K562 (cell line): ENCODE results near the gene TMEM41B. TPM values are rescaled to one million over a fixed set of nuclear protein-coding genes. Genes with fewer than 3 reads are reported as not detected.

Experiments used
- ELF1 ChIP-seq: fragments of 200-800 bp; sonication (Bioruptor generic); IDR thresholded peaks from 2 replicates; pipeline ENCODE4 v1.6.1; 2016; ENCODE audit warnings: missing genetic modification characterization, missing compliant biosample characterization
- HMGXB4 ChIP-seq: sonication (generic); formaldehyde crosslinking; IDR thresholded peaks from 2 replicates; pipeline ENCODE4 v1.8.1; 2023; ENCODE audit warnings: mild to moderate bottlenecking, missing genetic modification reagents
- RFX1 ChIP-seq: fragments of 450-650 bp; IDR thresholded peaks from 2 replicates; pipeline ENCODE4 v1.6.1; 2016; ENCODE audit warnings: mild to moderate bottlenecking, moderate library complexity
- XRCC3 ChIP-seq: fragments of 450-650 bp; IDR thresholded peaks from 2 replicates; pipeline ENCODE4 v1.6.1; 2017; ENCODE audit warnings: mild to moderate bottlenecking, moderate library complexity
- YY1 ChIP-seq, 3 experiments: IDR thresholded peaks; 2 replicates each; pipeline ENCODE4 v1.6.1; 2011; ENCODE audit warnings: low read length in 2 of 3, mild to moderate bottlenecking in 2 of 3, moderate library complexity in 2 of 3, borderline replicate concordance in 1 of 3, control low read depth in 1 of 3, low read depth in 1 of 3; ENCODE audit not compliant: insufficient read depth in 3 of 3, insufficient replicate concordance in 2 of 3, control insufficient read depth in 1 of 3, insufficient read length in 1 of 3; ENCODE audit errors: extremely low read depth in 1 of 3
- ZBTB8A ChIP-seq: fragments of 450-650 bp; IDR thresholded peaks from 2 replicates; pipeline ENCODE4 v1.6.1; 2018; ENCODE audit warnings: mild to moderate bottlenecking, moderate library complexity; ENCODE audit not compliant: partially characterized antibody
- ZNF133 ChIP-seq: fragments of 250-450 bp; sonication (Bioruptor Pico); IDR thresholded peaks from 2 replicates; pipeline ENCODE4 v1.4.0; 2020; ENCODE audit warnings: mild to moderate bottlenecking
- ZNF347 ChIP-seq: fragments of 450-650 bp; formaldehyde crosslinking; IDR thresholded peaks from 2 replicates; pipeline ENCODE4 v1.4.0; 2020; ENCODE audit warnings: low read depth, mild to moderate bottlenecking, moderate library complexity
- ZNF384 ChIP-seq: IDR thresholded peaks from 2 replicates; pipeline ENCODE4 v1.6.1; 2012; ENCODE audit warnings: low read depth, low read length, improper control_type of control experiment
- polyA plus RNA-seq, 8 experiments: library from polyadenylated mRNA; depleted of rRNA in 4 of 8; stranded (reverse) in 5 of 8; unstranded in 3 of 8; fragments of >200 nt; fragmentation: Nextera tagmentation in 2 of 8; fragmentation: Illumina TruSeq in 1 of 8; extraction: Ambion mirVana in 2 of 8; extraction: Trizol in 1 of 8; gene quantifications; 2 replicates each; pipeline versions ENCODE4 v1.2.1 to v1.2.3, GENCODE V29; 2011 to 2014; ENCODE audit warnings: inconsistent platforms in 1 of 8, missing spikeins in 1 of 8
- total RNA-seq, 7 experiments: library from RNA; depleted of rRNA in 6 of 7; stranded (reverse); fragments of >200 nt in 6 of 7; fragmentation: Illumina TruSeq in 2 of 7; extraction: Trizol in 2 of 7; gene quantifications; 2 replicates each; pipeline versions ENCODE4 v1.2.1 to v1.2.3, GENCODE V29; 2011 to 2021; ENCODE audit warnings: low replicate concordance in 1 of 7
- TF ChIP-seq, protein P1 (sequence below): fragments of 250-450 bp; sonication (Bioruptor Pico); IDR thresholded peaks from 2 replicates; pipeline ENCODE4 v1.4.0; 2020

The TMEM41B gene
- total and polyA plus RNA-seq, 9 of the 15 experiments (the other 6 are each of a cell fraction or from before 2014, with no cell fraction given), result 17.1 to 89.6 (median 48.7) TPM

- peak in 1 of 3 experiments; percentile 24 for TF ChIP-seq YY1 (IDR thresholded peaks at IDR 0.05; ENCODE audit: borderline replicate concordance in 1 of 3, control insufficient read depth in 1 of 3, extremely low read depth in 1 of 3, insufficient read depth in 3 of 3, insufficient read length in 1 of 3, insufficient replicate concordance in 2 of 3, low read depth in 1 of 3, low read length in 2 of 3)
- TF ChIP-seq ZNF347, result no peak
- TF ChIP-seq ZBTB8A, result no peak
- no peak for TF ChIP-seq XRCC3
- no peak for TF ChIP-seq RFX1
- peak; percentile 96 for TF ChIP-seq ZNF384
- TF ChIP-seq ZNF133, result no peak
- TF ChIP-seq ELF1 (tag), result no peak
- TF ChIP-seq HMGXB4 (CRISPR knock-in tag), result no peak
- TF ChIP-seq, protein P1, sequence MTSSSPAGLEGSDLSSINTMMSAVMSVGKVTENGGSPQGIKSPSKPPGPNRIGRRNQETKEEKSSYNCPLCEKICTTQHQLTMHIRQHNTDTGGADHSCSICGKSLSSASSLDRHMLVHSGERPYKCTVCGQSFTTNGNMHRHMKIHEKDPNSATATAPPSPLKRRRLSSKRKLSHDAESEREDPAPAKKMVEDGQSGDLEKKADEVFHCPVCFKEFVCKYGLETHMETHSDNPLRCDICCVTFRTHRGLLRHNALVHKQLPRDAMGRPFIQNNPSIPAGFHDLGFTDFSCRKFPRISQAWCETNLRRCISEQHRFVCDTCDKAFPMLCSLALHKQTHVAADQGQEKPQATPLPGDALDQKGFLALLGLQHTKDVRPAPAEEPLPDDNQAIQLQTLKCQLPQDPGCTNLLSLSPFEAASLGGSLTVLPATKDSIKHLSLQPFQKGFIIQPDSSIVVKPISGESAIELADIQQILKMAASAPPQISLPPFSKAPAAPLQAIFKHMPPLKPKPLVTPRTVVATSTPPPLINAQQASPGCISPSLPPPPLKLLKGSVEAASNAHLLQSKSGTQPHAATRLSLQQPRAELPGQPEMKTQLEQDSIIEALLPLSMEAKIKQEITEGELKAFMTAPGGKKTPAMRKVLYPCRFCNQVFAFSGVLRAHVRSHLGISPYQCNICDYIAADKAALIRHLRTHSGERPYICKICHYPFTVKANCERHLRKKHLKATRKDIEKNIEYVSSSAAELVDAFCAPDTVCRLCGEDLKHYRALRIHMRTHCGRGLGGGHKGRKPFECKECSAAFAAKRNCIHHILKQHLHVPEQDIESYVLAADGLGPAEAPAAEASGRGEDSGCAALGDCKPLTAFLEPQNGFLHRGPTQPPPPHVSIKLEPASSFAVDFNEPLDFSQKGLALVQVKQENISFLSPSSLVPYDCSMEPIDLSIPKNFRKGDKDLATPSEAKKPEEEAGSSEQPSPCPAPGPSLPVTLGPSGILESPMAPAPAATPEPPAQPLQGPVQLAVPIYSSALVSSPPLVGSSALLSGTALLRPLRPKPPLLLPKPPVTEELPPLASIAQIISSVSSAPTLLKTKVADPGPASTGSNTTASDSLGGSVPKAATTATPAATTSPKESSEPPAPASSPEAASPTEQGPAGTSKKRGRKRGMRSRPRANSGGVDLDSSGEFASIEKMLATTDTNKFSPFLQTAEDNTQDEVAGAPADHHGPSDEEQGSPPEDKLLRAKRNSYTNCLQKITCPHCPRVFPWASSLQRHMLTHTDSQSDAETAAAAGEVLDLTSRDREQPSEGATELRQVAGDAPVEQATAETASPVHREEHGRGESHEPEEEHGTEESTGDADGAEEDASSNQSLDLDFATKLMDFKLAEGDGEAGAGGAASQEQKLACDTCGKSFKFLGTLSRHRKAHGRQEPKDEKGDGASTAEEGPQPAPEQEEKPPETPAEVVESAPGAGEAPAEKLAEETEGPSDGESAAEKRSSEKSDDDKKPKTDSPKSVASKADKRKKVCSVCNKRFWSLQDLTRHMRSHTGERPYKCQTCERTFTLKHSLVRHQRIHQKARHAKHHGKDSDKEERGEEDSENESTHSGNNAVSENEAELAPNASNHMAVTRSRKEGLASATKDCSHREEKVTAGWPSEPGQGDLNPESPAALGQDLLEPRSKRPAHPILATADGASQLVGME (CRISPR knock-in tag), result no peak
- TF ChIP-seq, all 486 proteins: peak for 3
These were observed 3.8 kb downstream of the TMEM41B start (continued) for GRCh38 chr11:9310485-9311090.
